H1 (cell line): Measurements from ENCODE around the gene KIF26B. TPM values are rescaled to one million over a fixed set of nuclear protein-coding genes. Genes with fewer than 3 reads are reported as not detected.

ENCODE experiments used
- ATF3 ChIP-seq: IDR thresholded peaks from 2 replicates; pipeline ENCODE4 v1.6.1; 2011; ENCODE audit warnings: low read depth, mild to moderate bottlenecking, low read length; ENCODE audit not compliant: insufficient read depth
- CHD7 ChIP-seq: fragments of 300-600 bp; sonication (generic); IDR thresholded peaks from 2 replicates; pipeline ENCODE4 v1.7.1; 2012; ENCODE audit warnings: low read length, moderate library complexity, mild to moderate bottlenecking, inconsistent platforms; ENCODE audit not compliant: insufficient replicate concordance
- TAF1 ChIP-seq: IDR thresholded peaks from 2 replicates; pipeline ENCODE4 v1.6.1; 2011; ENCODE audit warnings: mild to moderate bottlenecking, low read depth, low read length
- TBP ChIP-seq: IDR thresholded peaks from 2 replicates; pipeline ENCODE4 v1.6.1; 2011; ENCODE audit warnings: low read depth, low read length, improper control_type of control experiment
- TEAD4 ChIP-seq: IDR thresholded peaks from 2 replicates; pipeline ENCODE4 v1.6.1; 2012; ENCODE audit warnings: low read depth, low read length, inconsistent platforms, mixed read lengths
- polyA plus RNA-seq, 7 experiments: library from polyadenylated mRNA; depleted of rRNA in 3 of 7; stranded (reverse) in 5 of 7; unstranded in 2 of 7; fragments of >200 nt in 5 of 7; fragments of 200-250 nt in 2 of 7; gene quantifications; 1 replicate in 5 of 7; 2 replicates in 1 of 7; 4 replicates in 1 of 7; pipeline versions ENCODE4 v1.2.1 to v1.2.3, GENCODE V29; 2011 to 2013; ENCODE audit warnings: missing spikeins in 2 of 7, mixed read lengths in 2 of 7
- total RNA-seq: library from RNA; stranded (reverse); fragmentation: NEBNext Ultra II Directional; extraction: Animal tissue kit (Norgen Biotek cat#: 25700); gene quantifications from 2 replicates; pipeline ENCODE4 v1.2.1, GENCODE V29; 2021

Gene KIF26B
- total and polyA plus RNA-seq, 2 of the 8 experiments (the other 6 are each of a cell fraction or from before 2014, with no cell fraction given) = 0.06 to 0.28 TPM

- TF ChIP-seq TEAD4 = no peak
- no peak for TF ChIP-seq TAF1
- TF ChIP-seq ATF3 = no peak
- no peak for TF ChIP-seq TBP
- no peak for TF ChIP-seq CHD7
- TF ChIP-seq, all 59 proteins: peak for 0
Measured at GRCh38 chr1:245663373-245663772, 508.6 kb downstream of the KIF26B start (continued).
